DLD1 (cell line): ENCODE results near the gene ASB12.

Experiments
- in situ Hi-C: cut with HindIII; loops from 2 replicates; pipeline ENCODE4 v1.10.0; 2017; ENCODE audit warnings: low sequenced_read_pairs

ASB12 gene

GRCh38 chrX:64187762-64188150 lies 42.7 kb downstream of the ASB12 start:
- in situ Hi-C loops = no loop called here

- in situ Hi-C loops = no loop called here
These were observed 43.2 kb downstream of the ASB12 start for GRCh38 chrX:64186974-64187761.

- in situ Hi-C loops = no loop called here
These were observed 46.0 kb downstream of the ASB12 start for GRCh38 chrX:64184396-64184795.

GRCh38 chrX:64182208-64182607 lies 48.2 kb downstream of the ASB12 start:
- in situ Hi-C loops = no loop called here

GRCh38 chrX:64176876-64177275 lies 53.5 kb downstream of the ASB12 start:
- in situ Hi-C loops = no loop called here
